Measurements from ENCODE around the gene CBLB. TPM values are rescaled to one million over a fixed set of nuclear protein-coding genes. Genes with fewer than 3 reads are reported as not detected.

CBLB gene
- total RNA-seq, 4 donors from 2014 or later = 94.7 to 205 (median 126) TPM

DNA sequence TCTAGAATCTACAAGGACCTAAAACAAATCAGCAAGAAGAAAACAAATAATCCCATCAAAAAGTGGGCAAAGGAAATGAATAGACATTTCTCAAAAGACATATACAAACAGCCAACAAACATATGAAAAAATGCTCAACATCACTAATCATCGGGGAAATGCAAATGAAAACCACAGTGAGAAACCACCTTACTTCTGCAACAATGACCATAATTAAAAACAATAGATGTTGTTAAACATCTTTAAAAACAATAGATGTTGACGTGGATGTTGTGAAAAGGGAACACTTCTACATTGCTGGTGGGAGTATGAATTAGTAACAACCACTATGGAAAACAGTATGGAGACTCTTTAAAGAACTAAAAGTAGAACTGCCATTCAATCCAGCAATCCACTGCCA is 96.2 kb downstream of the CBLB start:
- no peak for TF ChIP-seq CTCF (IDR thresholded peaks at IDR 0.05)
- DNase-seq (ENCODE audit: low spot score) = no peak
- ATAC-seq (ENCODE audit: low FRiP score) = no peak

DNA sequence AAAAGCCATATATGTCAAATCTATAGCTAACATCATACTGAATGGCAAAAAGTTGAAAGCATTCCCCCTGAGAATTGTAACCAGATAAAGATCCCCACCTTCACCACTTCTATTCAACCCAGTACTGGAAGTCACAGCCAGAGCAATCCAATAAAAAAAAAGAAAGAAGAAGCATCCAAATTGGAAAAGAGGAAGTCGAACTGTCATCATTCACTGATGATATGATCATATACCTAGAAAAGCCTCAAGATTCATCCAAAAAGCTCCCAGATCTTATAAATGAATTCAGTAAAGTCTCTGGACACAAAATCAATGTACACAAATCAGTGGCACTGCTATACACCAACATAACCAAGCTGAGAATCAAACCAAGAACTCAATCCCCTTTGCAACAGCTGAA is 97.4 kb downstream of the CBLB start:
- DNase-seq (ENCODE audit: low spot score) = no peak
- no peak for TF ChIP-seq CTCF (IDR thresholded peaks at IDR 0.05)

GRCh38 chr3:105770410-105770809 is 98.4 kb downstream of the CBLB start:
- TF ChIP-seq CTCF (IDR thresholded peaks at IDR 0.05) = no peak
- DNase-seq (ENCODE audit: low spot score) (no peak), ATAC-seq (ENCODE audit: low FRiP score) (no peak)

More for the DNA sequence above, 97.4 kb downstream of the CBLB start:
- ATAC-seq (ENCODE audit: low FRiP score) = no peak

GRCh38 chr3:105767776-105768175 is 101.0 kb downstream of the CBLB start:
- ATAC-seq (ENCODE audit: low FRiP score) (no peak), DNase-seq (ENCODE audit: low spot score) (no peak)
- no peak for TF ChIP-seq CTCF (IDR thresholded peaks at IDR 0.05)

GRCh38 chr3:105767216-105767615 is 101.6 kb downstream of the CBLB start:
- TF ChIP-seq CTCF (IDR thresholded peaks at IDR 0.05) = no peak
- DNase-seq (ENCODE audit: low spot score) = no peak
- ATAC-seq (ENCODE audit: low FRiP score) = no peak

DNA sequence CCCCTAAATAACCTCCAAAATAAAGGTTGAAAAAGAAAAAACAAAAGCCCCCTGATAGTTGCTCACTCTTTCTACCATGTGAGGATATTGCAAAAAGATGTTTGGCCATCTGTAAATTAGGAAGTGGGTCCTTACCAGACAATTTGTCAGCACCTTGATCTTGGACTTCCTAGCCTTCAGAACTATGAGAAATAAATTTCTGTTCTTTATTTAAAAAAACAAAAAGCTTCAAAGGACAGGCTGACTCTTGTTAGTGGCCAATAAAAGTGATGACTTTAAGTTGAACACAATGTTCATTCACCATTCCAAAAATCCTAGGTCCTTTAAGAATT is 103.5 kb downstream of the CBLB start:
- no peak for DNase-seq (ENCODE audit: low spot score)
- no peak for TF ChIP-seq CTCF (IDR thresholded peaks at IDR 0.05)
- no peak for ATAC-seq (ENCODE audit: low FRiP score)

DNA sequence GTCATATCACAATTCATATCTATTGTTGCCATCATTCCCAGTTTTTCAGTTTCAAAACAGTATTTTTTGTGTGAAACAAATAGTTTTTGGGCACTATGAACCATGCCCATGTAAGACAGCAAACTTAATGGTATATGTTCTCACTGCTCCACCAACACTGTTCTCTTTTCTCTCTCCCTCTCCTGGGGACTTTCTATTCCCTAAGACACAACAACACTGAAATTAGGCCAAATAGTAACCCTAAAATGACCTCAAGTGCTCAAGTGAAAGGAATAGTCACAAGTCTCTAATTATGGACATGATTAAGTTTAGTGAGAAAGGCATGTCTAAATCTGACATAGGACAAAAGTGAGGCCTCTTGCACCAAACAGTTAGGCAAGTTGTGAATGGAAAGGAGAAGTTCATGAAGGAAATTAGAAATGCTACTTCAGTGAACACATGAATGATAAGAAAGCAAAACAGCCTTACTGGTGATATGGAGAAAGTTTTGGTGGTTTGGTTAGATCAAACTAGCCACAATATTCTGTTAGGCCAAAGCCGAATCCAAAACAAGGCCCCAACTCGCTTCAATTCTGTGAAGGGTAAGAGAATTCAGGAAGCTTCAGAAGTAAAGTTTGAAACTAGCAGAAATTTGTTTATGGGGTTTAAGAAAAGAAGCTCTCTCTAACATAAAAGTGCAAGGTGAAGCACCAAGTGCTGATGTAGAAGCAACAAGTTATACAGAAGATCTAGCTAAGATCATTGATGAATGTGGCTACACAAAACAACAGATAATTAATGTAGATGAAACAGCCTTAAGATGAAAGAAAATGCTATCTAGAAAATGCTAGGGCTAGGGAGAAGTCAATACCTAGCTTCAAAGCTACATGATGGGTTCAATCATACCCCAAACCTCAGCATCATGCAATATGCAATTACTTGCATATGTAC is 104.2 kb downstream of the CBLB start:
- DNase-seq (ENCODE audit: low spot score) (no peak), ATAC-seq (ENCODE audit: low FRiP score) (no peak)
- no peak for TF ChIP-seq CTCF (IDR thresholded peaks at IDR 0.05)
